Esophagus muscularis mucosa (tissue), 4 donors: ENCODE results near the gene BIN1. TPM values are rescaled to one million over a fixed set of nuclear protein-coding genes. Genes with fewer than 3 reads are reported as not detected.

Experiments
- DNase-seq: peaks from one replicate; pipeline ENCODE4 v3.0.0-alpha.2; 2017; ENCODE audit errors: extremely low spot score
- H3K27ac ChIP-seq, 4 donors: fragments of 200-600 bp; sonication (generic); replicated peaks in 1 of 4; 1 replicate in 3 of 4; 2 replicates in 1 of 4; pipeline ENCODE4 v1.5.1; 2016 to 2019; ENCODE audit warnings: mild to moderate bottlenecking in 1 of 4
- H3K27me3 ChIP-seq, 4 donors: fragments of 200-600 bp; sonication (generic); one replicate each; pipeline versions ENCODE4 v1.5.1 to v1.6.0; 2016 to 2019
- H3K36me3 ChIP-seq, 4 donors: fragments of 200-600 bp; sonication (generic); one replicate each; pipeline ENCODE4 v1.5.1; 2016 to 2019
- H3K4me1 ChIP-seq, 4 donors: fragments of 200-600 bp; sonication (generic); one replicate each; pipeline ENCODE4 v1.5.1; 2016 to 2019
- H3K4me3 ChIP-seq, 4 donors: fragments of 200-600 bp; sonication (generic); 1 replicate in 2 of 4; 2 replicates in 2 of 4; pipeline ENCODE4 v1.5.1; 2016 to 2019; ENCODE audit warnings: mild to moderate bottlenecking in 4 of 4, moderate library complexity in 1 of 4
- H3K9me3 ChIP-seq, 4 donors: fragments of 200-600 bp; sonication (generic); 1 replicate in 3 of 4; 2 replicates in 1 of 4; pipeline ENCODE4 v1.5.1; 2016 to 2019
- CTCF ChIP-seq, 3 experiments: fragments of 200-600 bp in 2 of 3; fragments of 450-650 bp in 1 of 3; sonication (generic) in 2 of 3; IDR thresholded peaks; one replicate each; pipeline ENCODE4 v1.5.1; 2017 to 2019; ENCODE audit warnings: antibody characterized with exemption in 3 of 3, mild to moderate bottlenecking in 2 of 3, moderate library complexity in 1 of 3
- EP300 ChIP-seq: sonication (generic); formaldehyde crosslinking; IDR thresholded peaks from one replicate; pipeline ENCODE4 v1.6.1; 2017; ENCODE audit warnings: antibody characterized with exemption
- POLR2A ChIP-seq: fragments of 450-650 bp; IDR thresholded peaks from one replicate; pipeline ENCODE4 v1.6.1; 2017; ENCODE audit warnings: antibody characterized with exemption, moderate library complexity, mild to moderate bottlenecking, low read depth
- POLR2AphosphoS5 ChIP-seq, 2 donors: sonication (generic); formaldehyde crosslinking; IDR thresholded peaks; one replicate each; pipeline ENCODE4 v1.6.1; 2017; ENCODE audit warnings: antibody characterized with exemption in 2 of 2
- WGBS: methylation state at CpG from one replicate; pipeline ENCODE4 v1.1.5; 2018; 5-methylcytosine and 5-hydroxymethylcytosine counted together
- intact Hi-C: fragments of 100-400 bp; cut with DNase I; formaldehyde crosslinking; loops from one replicate; pipeline ENCODE4 v1.15.1; 2023
- total RNA-seq, 4 donors: library from RNA; depleted of rRNA; stranded (reverse); fragments of >200 nt; gene quantifications; one replicate each; pipeline versions ENCODE4 v1.1.0 to v1.2.1, GENCODE V29; 2016

BIN1 gene
- total RNA-seq, 4 donors from 2014 or later = 32.4 to 78.2 (median 50.2) TPM

GRCh38 chr2:127081826-127082633 is 24.9 kb downstream of the BIN1 start:
- H3K36me3 ChIP-seq = no peaks in the 10 kb centered on the region
- no peaks in the 10 kb centered on the region for H3K9me3 ChIP-seq
- 64% methylated on average over 25 of the region's 28 CpGs for WGBS
- peak overlapping the region; percentile 4 to 80 (median 62) for H3K27ac ChIP-seq
- H3K4me1 ChIP-seq = peaks cover 30 to 97% (median 82%) of the 10 kb centered on the region in 4 donors
- no peak for DNase-seq
- intact Hi-C loops = no loop called here
- TF ChIP-seq POLR2AphosphoS5 (IDR thresholded peaks at IDR 0.05) (no peak), CTCF (IDR thresholded peaks at IDR 0.05) (no peak), POLR2A (no peak), EP300 (no peak)
- H3K27me3 ChIP-seq = no peaks in the 10 kb centered on the region
- peak overlapping the region in 3 of 4 donors; percentile 3 to 40 (median 5) for H3K4me3 ChIP-seq

GRCh38 chr2:127080938-127081755 is 25.8 kb downstream of the BIN1 start:
- H3K4me1 ChIP-seq = peaks cover 30 to 90% (median 78%) of the 10 kb centered on the region in 4 donors
- no peaks in the 10 kb centered on the region for H3K36me3 ChIP-seq
- no peak for DNase-seq
- no peaks in the 10 kb centered on the region for H3K27me3 ChIP-seq
- peak overlapping the region in 3 of 4 donors; percentile 60 to 80 (median 73) for H3K27ac ChIP-seq
- peak in 1 of 2 donors; percentile 5 for TF ChIP-seq POLR2AphosphoS5 (IDR thresholded peaks at IDR 0.05)
- no peak for TF ChIP-seq CTCF (IDR thresholded peaks at IDR 0.05)
- H3K9me3 ChIP-seq = no peaks in the 10 kb centered on the region
- peak overlapping the region in 3 of 4 donors; percentile 3 to 40 (median 5) for H3K4me3 ChIP-seq
- no CpG with 5 or more reads among the region's 24 CpGs for WGBS
- intact Hi-C loops = no loop called here

GRCh38 chr2:127080226-127080937 is 26.6 kb downstream of the BIN1 start:
- Histone ChIP-seq H3K9me3 (no peaks in the 10 kb centered on the region), H3K27me3 (no peaks in the 10 kb centered on the region), H3K27ac (peak overlapping the region in 2 of 4 donors; percentile 60 to 73), H3K36me3 (no peaks in the 10 kb centered on the region), H3K4me3 (no peak overlapping the region), H3K4me1 (peaks cover 30 to 83% (median 71%) of the 10 kb centered on the region in 4 donors)
- TF ChIP-seq EP300 (no peak), POLR2AphosphoS5 (IDR thresholded peaks at IDR 0.05) (no peak), CTCF (IDR thresholded peaks at IDR 0.05) (no peak), POLR2A (no peak)
- no peak for DNase-seq
- 91% methylated on average over 12 of the region's 14 CpGs for WGBS
- intact Hi-C loops = no loop called here

- Histone ChIP-seq H3K4me3 (no peak overlapping the region), H3K9me3 (no peaks in the 10 kb centered on the region), H3K36me3 (no peaks in the 10 kb centered on the region), H3K27me3 (no peaks in the 10 kb centered on the region), H3K27ac (no peak overlapping the region), H3K4me1 (peaks cover 21 to 80% (median 65%) of the 10 kb centered on the region in 4 donors)
- intact Hi-C loops = no loop called here
- whole genome bisulfite sequencing = 75% methylated on average over 1 of the region's 6 CpGs
- no peak for DNase-seq
- TF ChIP-seq EP300 = no peak
- no peak for TF ChIP-seq POLR2AphosphoS5 (IDR thresholded peaks at IDR 0.05)
- TF ChIP-seq POLR2A = no peak
- TF ChIP-seq CTCF (IDR thresholded peaks at IDR 0.05) = no peak
These were observed 27.5 kb downstream of the BIN1 start for GRCh38 chr2:127079358-127079920.
